H9 (cell line): ENCODE data around the gene TIPARP. TPM values are rescaled to one million over a fixed set of nuclear protein-coding genes. Genes with fewer than 3 reads are reported as not detected.

Experiments
- DNase-seq: peaks from one replicate; pipeline ENCODE4 v3.0.0-alpha.2; 2017
- H2AFZ ChIP-seq: one replicate; pipeline ENCODE4 v1.6.1; 2013; ENCODE audit warnings: mild to moderate bottlenecking, low read length, control low read depth, moderate library complexity
- H2AK5ac ChIP-seq: 2 replicates; pipeline ENCODE4 v1.6.1; 2013; ENCODE audit warnings: low read length, control low read depth, mixed read lengths; ENCODE audit not compliant: insufficient read length
- H2BK120ac ChIP-seq: one replicate; pipeline ENCODE4 v1.6.1; 2013; ENCODE audit warnings: low read depth, mild to moderate bottlenecking, low read length, control low read depth, inconsistent platforms; ENCODE audit not compliant: poor library complexity, severe bottlenecking
- H2BK12ac ChIP-seq: 2 replicates; pipeline ENCODE4 v1.6.1; 2013; ENCODE audit warnings: low read length, control low read depth, mixed read lengths, low read depth; ENCODE audit not compliant: insufficient read length
- H2BK15ac ChIP-seq: 2 replicates; pipeline ENCODE4 v1.6.1; 2013; ENCODE audit warnings: low read depth, low read length, control low read depth
- H2BK20ac ChIP-seq: one replicate; pipeline ENCODE4 v1.6.1; 2013; ENCODE audit warnings: low read depth, mild to moderate bottlenecking, low read length, control low read depth, inconsistent platforms; ENCODE audit not compliant: poor library complexity, severe bottlenecking
- H2BK5ac ChIP-seq: 2 replicates; pipeline ENCODE4 v1.6.1; 2013; ENCODE audit warnings: low read length, control low read depth, mixed read lengths; ENCODE audit not compliant: insufficient read length
- H3K14ac ChIP-seq: 2 replicates; pipeline ENCODE4 v1.6.1; 2013; ENCODE audit warnings: low read length, control low read depth; ENCODE audit not compliant: insufficient read depth
- H3K18ac ChIP-seq: 2 replicates; pipeline ENCODE4 v1.6.1; 2013; ENCODE audit warnings: low read depth, mild to moderate bottlenecking, mixed read lengths, low read length, control low read depth; ENCODE audit not compliant: insufficient read length
- H3K23ac ChIP-seq: 2 replicates; pipeline ENCODE4 v1.6.1; 2013; ENCODE audit warnings: low read length, control low read depth, mixed read lengths, low read depth; ENCODE audit not compliant: insufficient read length
- H3K23me2 ChIP-seq: 2 replicates; pipeline ENCODE4 v1.6.1; 2013; ENCODE audit warnings: low read depth, mild to moderate bottlenecking, mixed read lengths, low read length, control low read depth; ENCODE audit not compliant: insufficient read length, poor library complexity, severe bottlenecking
- H3K27ac ChIP-seq: 2 replicates; pipeline ENCODE4 v1.5.1; 2013; ENCODE audit warnings: low read length, control low read depth, mixed read lengths, low read depth; ENCODE audit not compliant: insufficient read length
- H3K27me3 ChIP-seq: 2 replicates; pipeline ENCODE4 v1.6.1; 2013; ENCODE audit warnings: low read length, control low read depth, inconsistent platforms; ENCODE audit not compliant: insufficient read depth
- H3K4ac ChIP-seq: 2 replicates; pipeline ENCODE4 v1.6.1; 2013; ENCODE audit warnings: low read depth, mild to moderate bottlenecking, control low read depth, inconsistent platforms, low read length, moderate library complexity
- H3K4me1 ChIP-seq: 2 replicates; pipeline ENCODE4 v1.6.1; 2013; ENCODE audit warnings: low read length, control low read depth, inconsistent platforms; ENCODE audit not compliant: insufficient read depth
- H3K4me2 ChIP-seq: 2 replicates; pipeline ENCODE4 v1.6.1; 2013; ENCODE audit warnings: low read length, control low read depth, mixed read lengths; ENCODE audit not compliant: insufficient read length, insufficient read depth
- H3K56ac ChIP-seq: 2 replicates; pipeline ENCODE4 v1.6.1; 2013; ENCODE audit warnings: low read depth, mild to moderate bottlenecking, mixed read lengths, low read length, control low read depth; ENCODE audit not compliant: insufficient read length
- H3K79me1 ChIP-seq: 2 replicates; pipeline ENCODE4 v1.6.1; 2013; ENCODE audit warnings: low read depth, mild to moderate bottlenecking, moderate library complexity, low read length, control low read depth, inconsistent platforms; ENCODE audit not compliant: insufficient read depth, poor library complexity, severe bottlenecking
- H3K79me2 ChIP-seq: 2 replicates; pipeline ENCODE4 v1.6.1; 2013; ENCODE audit warnings: low read length, control low read depth, inconsistent platforms; ENCODE audit not compliant: insufficient read depth
- H3K9ac ChIP-seq: 2 replicates; pipeline ENCODE4 v1.6.1; 2013; ENCODE audit warnings: low read length, control low read depth, mixed read lengths; ENCODE audit not compliant: insufficient read length; ENCODE audit errors: extremely low read depth
- H3K9me3 ChIP-seq: one replicate; pipeline ENCODE4 v1.6.1; 2013; ENCODE audit warnings: low read depth, low read length, inconsistent platforms; ENCODE audit not compliant: control insufficient read depth
- H3T11ph ChIP-seq: one replicate; pipeline ENCODE4 v1.6.1; 2013; ENCODE audit warnings: mild to moderate bottlenecking, low read length, control low read depth, inconsistent platforms
- H4K20me1 ChIP-seq: one replicate; pipeline ENCODE4 v1.6.1; 2013; ENCODE audit not compliant: control insufficient read depth, insufficient read length, insufficient read depth
- H4K5ac ChIP-seq: 2 replicates; pipeline ENCODE4 v1.6.1; 2013; ENCODE audit warnings: low read depth, mild to moderate bottlenecking, mixed read lengths, low read length, control low read depth; ENCODE audit not compliant: insufficient read length
- H4K8ac ChIP-seq: replicated peaks from 2 replicates; pipeline ENCODE4 v1.6.1; 2013; ENCODE audit warnings: low read length, control low read depth, mixed read lengths, low read depth; ENCODE audit not compliant: insufficient read length
- H4K91ac ChIP-seq: 2 replicates; pipeline ENCODE4 v1.6.1; 2013; ENCODE audit warnings: low read depth, mild to moderate bottlenecking, moderate library complexity, mixed read lengths, low read length, control low read depth; ENCODE audit not compliant: insufficient read length
- H3K27ac Mint-ChIP-seq, 3 experiments: 2 replicates in 2 of 3; 3 replicates in 1 of 3; pipeline ENCODE4 v1.8.0; 2020 to 2021; ENCODE audit warnings: mixed read lengths in 3 of 3, mild to moderate bottlenecking in 1 of 3, moderate library complexity in 1 of 3
- H3K27me3 Mint-ChIP-seq: 2 replicates; pipeline ENCODE4 v1.8.0; 2021; ENCODE audit warnings: low read depth, mild to moderate bottlenecking, moderate library complexity, mixed read lengths
- H3K36me3 Mint-ChIP-seq, 3 experiments: 2 replicates in 2 of 3; 3 replicates in 1 of 3; pipeline ENCODE4 v1.8.0; 2020 to 2021; ENCODE audit warnings: low read depth in 3 of 3, mixed read lengths in 3 of 3; ENCODE audit not compliant: insufficient read depth in 1 of 3
- H3K4me1 Mint-ChIP-seq, 2 experiments: 2 replicates each; pipeline ENCODE4 v1.8.0; 2020; ENCODE audit warnings: mixed read lengths in 2 of 2
- H3K4me3 Mint-ChIP-seq, 2 experiments: 2 replicates in 1 of 2; 3 replicates in 1 of 2; pipeline ENCODE4 v1.8.0; 2020 to 2021; ENCODE audit warnings: mild to moderate bottlenecking in 2 of 2, mixed read lengths in 2 of 2, moderate library complexity in 1 of 2
- H3K9me3 Mint-ChIP-seq, 2 experiments: 2 replicates in 1 of 2; 3 replicates in 1 of 2; pipeline ENCODE4 v1.8.0; 2020; ENCODE audit warnings: mild to moderate bottlenecking in 2 of 2, mixed read lengths in 2 of 2, moderate library complexity in 1 of 2
- CTCF ChIP-seq: fragments of 200-600 bp; sonication (generic); conservative IDR thresholded peaks from 3 replicates; pipeline ENCODE4 v1.8.0; 2021; ENCODE audit warnings: antibody characterized with exemption, mild to moderate bottlenecking
- WGBS: extraction: QIAGEN DNeasy Blood & Tissue Kit; methylation state at CpG from one replicate; pipeline ENCODE4 v1.1.7; 2013; ENCODE audit warnings: missing lambda C conversion rate, low lambda C conversion rate, mixed read lengths; ENCODE audit not compliant: insufficient read length; ENCODE audit errors: extremely low coverage; 5-methylcytosine and 5-hydroxymethylcytosine counted together
- total RNA-seq: library from RNA; stranded (reverse); gene quantifications from 2 replicates; pipeline ENCODE4 v1.2.1, GENCODE V29; 2021

Gene TIPARP
- total RNA-seq, 1 experiment from 2014 or later, result 5.9 TPM

- Histone ChIP-seq H3K4me2 (no peak overlapping the region), H4K91ac (no peak overlapping the region), H2AFZ (no peak overlapping the region), H3K56ac (no peak overlapping the region), H2BK15ac (no peak overlapping the region), H3K27ac (no peak overlapping the region), H3K18ac (no peak overlapping the region), H3K4me1 (peaks cover 3% of the 10 kb centered on the region; the same call in 1 of the 2 replicates), H3K23me2 (no peaks in the 10 kb centered on the region), H4K8ac (no peak overlapping the region), H3K23ac (no peak overlapping the region), H4K20me1 (no peaks in the 10 kb centered on the region), H3K27me3 (no peaks in the 10 kb centered on the region), H3K14ac (no peak overlapping the region), H2AK5ac (no peak overlapping the region), H3K9ac (no peak overlapping the region), H3T11ph (no peak overlapping the region), H3K79me1 (no peaks in the 10 kb centered on the region), H2BK20ac (no peak overlapping the region), H4K5ac (no peak overlapping the region), H3K9me3 (no peaks in the 10 kb centered on the region), H2BK120ac (no peak overlapping the region), H3K4ac (no peak overlapping the region), H3K79me2 (no peaks in the 10 kb centered on the region), H2BK5ac (no peak overlapping the region), H2BK12ac (no peak overlapping the region)
- Mint-ChIP-seq H3K4me3 (no peak overlapping the region), H3K36me3 (no peaks in the 10 kb centered on the region), H3K27me3 (no peaks in the 10 kb centered on the region; the same call in 1 of the 2 replicates), H3K27ac (peak overlapping the region in 1 of 3 experiments; percentile 57; a peak in 1 of 7 replicates), H3K9me3 (no peaks in the 10 kb centered on the region), H3K4me1 (peaks cover 18 to 21% of the 10 kb centered on the region in 2 experiments)
- DNase-seq, result no peak
- no CpG with 5 or more reads among the region's 3 CpGs for WGBS
- TF ChIP-seq CTCF, result no peak
Observed at GRCh38 chr3:156630773-156631093, 43.7 kb upstream of the TIPARP start.
